Stimulated activated CD8-positive, alpha-beta memory T cell treated with anti-CD3 and anti-CD28 coated beads, Interleukin-4, amount 100 ng/mL, for 1 hour (primary cell): ENCODE data around the gene ZBTB46.

Source experiments
- DNase-seq, 2 donors: peaks; one replicate each; pipeline ENCODE4 v3.0.0-alpha.2; 2020; ENCODE audit warnings: low read depth in 2 of 2, low spot score in 1 of 2

The ZBTB46 gene

DNA sequence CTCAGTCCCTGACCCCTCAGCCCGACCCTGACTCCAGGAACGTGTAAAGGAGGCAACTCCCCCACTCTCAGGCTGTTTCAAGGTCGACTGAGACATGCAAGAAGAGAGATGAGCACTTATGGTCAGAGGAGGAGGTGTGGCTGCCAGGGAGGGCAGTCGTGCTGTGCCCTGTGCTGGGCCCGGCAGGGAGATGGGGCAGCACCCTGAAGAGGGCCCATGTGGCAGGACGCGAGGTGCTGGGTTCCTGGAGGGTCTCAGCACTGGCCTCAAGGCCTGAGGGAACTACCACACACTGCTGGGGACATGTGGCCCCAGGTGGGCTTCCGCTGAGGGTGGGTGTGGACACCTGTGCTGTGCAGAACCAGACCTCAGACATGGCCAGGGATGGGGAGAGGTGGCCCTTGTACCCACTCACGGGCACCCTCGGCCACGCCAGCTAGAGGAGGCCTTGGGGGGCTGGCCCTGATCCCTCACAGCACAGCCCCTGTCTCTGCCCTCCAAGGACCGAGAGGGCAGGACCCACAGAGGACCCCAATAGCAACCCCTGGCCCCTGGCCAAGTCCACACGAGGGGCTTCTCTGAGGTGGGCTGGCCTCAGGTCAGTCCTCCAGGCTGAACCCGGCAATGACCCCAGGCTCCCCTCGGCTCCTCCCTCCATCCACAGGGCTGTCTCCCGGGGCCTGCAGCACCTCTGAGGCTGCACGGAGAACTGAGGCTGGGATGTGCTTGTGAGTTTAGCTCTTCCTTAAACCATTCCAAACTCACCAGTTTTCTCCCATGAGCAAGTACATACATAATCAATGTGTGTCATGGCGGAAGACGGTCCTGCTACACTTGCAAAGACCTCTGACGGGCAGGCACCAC lies 82.8 kb downstream of the ZBTB46 start:
- DNase-seq = no peak

DNA sequence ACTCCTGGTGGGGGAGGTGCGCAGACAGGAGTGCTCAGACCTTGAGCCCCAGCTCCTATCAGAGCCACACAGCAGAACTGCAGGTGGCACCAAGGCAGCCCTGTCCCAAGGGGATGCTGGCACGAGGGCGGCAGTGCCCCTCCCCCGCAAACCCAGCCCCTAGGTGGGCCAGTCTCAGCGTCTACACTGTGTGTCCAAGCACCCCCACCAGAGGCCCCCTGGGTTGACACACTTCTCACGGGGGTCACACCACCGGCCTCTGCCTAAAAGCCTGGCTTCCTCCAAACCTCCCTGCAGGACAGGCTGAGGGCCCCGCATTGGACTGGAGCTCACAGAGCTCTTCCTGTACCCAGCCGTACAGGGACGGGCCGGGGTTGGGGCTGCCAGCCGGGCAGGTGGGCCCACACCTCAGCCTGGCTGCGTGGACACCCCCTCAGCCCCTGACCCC lies 83.4 kb downstream of the ZBTB46 start:
- no peak for DNase-seq

DNA sequence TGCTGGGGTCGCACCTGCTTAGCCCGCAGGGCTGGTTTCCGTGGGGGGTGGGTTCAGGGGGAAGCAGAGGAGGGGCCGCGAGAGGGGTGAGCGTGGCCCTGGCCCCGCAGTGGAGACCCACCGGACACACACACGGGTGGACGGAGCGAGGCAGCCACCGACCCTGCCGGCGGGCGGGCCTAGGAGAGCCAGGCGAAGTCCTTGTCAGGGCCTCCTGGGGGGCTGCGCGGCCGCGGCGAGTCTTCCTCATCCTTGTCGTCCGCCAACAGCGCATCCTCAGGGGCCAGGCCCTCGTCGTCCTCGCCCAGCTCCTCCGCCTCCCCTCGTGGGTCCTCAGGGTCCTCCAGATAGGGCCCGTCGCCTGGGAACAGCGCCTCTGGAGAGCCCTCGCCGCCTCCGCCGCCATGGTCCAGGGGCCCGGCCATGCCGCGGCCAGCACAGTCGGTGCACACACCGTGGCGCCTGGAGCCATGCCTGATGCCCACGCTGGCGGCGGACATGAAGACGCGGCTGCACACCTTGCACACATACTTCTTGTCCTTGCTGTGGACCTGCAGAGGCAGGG lies 84.2 kb downstream of the ZBTB46 start:
- DNase-seq = no peak

DNA sequence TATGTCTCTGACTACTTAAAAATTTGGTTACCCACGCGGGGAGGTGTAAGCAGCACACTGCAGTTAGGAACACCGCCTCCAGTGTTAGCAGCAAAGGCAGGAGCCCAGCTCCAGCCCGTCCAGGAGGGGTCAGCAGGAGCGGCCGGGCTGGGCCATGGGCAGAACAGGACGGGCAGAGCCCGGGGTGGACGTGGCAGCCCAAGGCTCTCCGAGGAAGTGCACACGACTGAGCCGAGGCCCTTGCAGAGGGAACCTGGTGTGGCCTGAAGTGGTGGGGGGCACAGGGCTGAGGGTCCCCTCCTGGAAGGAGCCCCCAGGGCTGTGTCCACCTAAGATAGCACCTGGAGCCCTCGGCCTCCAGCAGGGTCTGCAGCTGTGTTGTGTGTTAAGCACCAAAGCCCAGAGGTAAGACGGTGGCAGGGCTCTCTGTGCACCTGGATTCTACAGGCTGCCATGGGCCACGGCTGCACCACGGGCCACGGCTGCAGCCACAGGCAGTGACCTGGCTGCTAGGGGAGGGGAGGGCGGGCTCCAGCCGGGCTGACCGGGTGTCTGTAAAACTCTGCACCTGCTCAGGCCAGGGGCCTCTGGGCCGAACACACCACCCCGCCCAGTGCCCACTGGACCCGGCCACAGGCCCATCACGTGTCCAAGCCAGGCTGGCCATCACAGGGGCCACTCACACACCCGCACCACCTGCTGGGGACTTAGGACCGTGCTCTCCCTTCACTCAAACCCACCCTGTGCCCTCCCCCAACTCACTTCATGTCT lies 84.9 kb downstream of the ZBTB46 start:
- DNase-seq = no peak

DNA sequence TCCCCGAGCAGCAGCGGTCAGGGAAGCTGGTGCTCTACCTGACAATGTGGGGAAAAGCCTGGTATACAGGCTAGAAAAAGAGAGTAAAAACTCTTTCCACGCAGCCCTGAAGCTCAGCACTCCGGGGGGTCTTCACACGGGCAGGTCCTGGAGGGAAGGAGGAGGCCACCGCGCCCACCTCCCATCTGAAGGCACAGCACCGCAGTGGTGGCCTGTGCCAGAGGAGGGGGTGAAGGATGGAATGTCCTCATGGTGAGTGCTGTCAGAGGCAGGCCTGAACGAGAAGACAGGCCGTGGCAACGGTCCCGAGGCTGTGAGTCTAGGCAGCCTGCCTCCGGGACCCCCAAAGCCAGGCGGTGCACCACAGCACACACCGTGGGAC lies 85.6 kb downstream of the ZBTB46 start:
- DNase-seq = no peak

DNA sequence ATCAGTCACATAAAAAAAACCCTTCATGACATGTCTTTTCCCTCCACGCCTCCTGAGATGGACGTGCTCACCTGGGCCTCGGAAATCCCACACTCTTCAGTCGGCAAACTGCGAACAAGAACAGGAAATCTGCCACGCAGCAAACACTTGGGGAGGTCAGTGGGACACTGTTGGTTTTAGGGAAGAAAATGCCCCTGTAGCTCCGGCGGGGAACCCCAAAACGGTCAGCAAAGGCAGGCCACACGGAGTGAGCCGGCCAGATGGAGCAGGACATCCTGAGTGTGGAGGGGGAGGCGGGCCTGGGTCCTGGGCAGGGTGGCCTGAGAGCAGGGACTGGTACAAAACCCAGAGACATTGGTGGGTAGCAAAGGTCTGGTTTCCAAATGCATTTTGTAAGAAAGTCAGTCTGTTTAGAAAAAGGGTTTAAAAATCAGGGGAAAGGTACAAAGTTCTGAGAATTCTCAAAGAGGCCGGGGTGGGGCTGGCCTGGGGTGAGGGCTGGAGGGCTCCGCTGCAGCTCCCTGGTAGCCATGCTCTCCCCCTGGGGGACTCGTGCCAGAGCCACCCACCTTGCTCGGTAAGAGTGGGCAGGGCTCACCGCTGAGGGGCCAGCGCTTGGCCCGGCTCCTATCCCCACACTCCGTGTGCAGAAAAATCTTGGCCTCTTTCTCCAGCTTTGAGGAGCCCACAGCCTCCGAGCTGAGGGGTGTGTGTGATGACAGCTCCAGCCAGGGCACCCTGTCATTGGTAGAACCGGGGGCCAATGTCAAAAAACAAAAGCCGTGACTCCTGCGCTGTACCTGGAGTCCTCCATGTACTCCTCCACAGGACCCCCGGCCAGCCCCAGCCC lies 86.3 kb downstream of the ZBTB46 start:
- no peak for DNase-seq

DNA sequence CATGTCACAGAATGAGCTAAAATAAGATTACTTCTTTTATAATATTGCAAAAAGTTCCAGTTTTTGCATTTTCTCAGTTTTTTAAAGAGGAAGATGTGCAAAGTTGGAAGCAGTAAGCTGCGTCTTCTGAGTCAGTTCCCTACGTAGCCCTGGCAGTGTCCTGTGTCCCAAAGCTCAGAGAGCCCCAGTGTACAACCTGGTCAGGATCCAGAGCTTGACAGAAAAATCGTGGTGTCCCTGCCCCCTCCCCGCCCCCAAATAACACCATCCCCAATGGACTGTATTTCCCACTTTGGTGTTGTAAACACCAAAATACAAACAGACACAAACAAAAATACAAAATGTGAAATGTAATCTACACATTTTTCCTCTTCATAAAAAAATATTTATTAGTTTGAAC lies 86.9 kb downstream of the ZBTB46 start:
- DNase-seq = no peak

DNA sequence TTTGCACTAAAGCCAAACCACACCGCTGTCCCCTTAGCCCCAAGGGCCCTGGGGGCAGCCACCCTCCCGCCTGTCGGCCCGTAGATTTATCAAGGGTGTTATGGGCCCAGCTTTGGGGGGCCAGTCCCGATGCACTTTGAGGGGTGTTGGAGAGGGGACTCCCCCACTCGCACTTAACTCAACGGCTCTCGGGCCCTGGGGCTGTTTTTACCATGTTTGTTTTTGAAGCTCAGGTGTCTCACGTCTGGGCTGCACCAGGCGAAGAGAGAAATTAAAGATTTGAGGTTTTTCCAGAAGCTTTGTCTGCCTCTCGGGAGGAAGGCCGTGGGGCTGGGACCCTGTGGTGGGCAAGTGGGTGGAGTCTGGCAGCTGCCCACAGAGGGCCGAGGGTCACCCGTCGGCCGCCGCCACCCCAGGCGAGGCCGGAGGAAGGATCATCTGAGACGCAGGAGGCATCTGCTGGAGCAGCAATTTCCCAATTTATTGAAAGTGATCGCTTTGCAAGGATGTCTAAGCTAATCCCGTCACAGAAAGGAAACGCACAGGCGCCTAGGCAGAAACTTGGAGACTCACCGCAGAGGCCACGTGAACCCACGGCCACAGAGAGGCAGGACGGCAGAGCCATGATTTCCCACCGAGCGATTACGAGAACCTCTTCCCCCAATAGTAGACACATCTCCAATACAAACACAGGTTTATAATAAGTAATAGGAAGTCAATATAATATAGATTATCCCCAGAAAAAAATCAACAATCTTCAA lies 87.7 kb downstream of the ZBTB46 start:
- DNase-seq = no peak

DNA sequence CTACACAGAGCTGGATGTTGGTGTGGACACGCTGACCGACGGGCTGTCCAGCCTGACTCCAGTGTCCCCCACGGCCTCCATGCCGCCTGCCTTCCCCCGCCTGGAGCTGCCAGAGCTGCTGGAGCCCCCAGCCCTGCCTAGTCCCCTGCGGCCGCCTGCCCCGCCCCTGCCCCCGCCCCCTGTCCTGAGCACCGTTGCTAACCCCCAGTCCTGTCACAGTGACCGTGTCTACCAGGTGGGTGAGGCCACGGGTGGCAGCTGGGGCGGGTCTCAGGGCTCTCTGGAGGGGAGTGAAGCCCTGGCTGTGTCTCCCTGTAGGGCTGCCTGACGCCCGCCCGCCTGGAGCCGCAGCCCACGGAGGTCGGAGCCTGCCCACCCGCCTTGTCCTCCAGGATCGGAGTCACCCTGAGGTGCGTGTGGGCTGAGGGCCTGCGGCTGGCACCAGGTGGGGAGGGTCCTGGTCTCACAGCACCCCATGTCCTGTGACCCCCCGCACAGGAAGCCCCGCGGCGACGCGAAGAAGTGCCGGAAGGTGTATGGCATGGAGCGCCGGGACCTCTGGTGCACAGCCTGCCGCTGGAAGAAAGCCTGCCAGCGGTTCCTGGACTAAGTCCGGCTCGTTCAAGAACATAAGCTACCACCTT lies 88.6 kb downstream of the ZBTB46 start:
- no peak for DNase-seq

DNA sequence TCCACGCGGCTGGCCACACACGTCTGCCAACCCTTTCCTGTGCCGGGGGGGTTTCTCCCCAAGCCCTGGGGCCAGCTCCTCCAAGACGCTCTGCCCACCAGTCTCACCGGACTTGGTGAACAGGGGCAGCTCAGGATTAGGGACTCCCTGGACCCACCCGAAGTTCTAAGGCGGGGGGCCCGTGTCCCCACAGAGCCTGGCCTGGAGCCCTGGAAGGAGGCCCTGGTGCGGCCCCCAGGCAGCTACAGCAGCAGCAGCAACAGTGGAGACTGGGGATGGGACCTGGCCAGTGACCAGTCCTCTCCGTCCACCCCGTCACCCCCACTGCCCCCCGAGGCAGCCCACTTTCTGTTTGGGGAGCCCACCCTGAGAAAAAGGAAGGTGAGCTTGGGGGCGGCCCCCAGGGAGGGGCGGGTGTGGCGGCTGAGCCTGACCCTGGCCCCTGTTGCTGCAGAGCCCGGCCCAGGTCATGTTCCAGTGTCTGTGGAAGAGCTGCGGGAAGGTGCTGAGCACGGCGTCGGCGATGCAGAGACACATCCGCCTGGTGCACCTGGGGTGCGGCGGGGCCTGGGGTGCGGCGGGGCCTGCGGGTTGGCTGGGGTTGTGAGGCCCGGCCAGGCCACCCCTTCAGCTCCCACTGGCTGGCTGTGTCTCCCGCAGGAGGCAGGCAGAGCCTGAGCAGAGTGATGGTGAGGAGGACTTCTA lies 89.2 kb downstream of the ZBTB46 start:
- DNase-seq = no peak

DNA sequence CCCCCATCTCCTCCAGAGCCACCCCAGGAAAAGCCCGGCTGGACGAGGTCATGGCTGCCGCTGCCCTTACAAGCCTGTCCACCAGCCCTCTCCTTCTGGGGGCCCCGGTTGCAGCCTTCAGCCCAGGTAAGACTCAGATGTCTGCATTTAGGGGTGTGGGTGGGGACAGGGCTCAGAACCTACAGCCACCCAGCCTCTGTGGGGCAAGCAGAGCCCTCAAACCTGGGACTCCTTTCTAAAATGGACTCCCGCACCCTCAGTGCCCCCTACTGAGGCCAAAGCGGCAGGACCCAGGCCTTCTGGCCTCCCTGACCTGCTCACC lies 89.7 kb downstream of the ZBTB46 start:
- no peak for DNase-seq

DNA sequence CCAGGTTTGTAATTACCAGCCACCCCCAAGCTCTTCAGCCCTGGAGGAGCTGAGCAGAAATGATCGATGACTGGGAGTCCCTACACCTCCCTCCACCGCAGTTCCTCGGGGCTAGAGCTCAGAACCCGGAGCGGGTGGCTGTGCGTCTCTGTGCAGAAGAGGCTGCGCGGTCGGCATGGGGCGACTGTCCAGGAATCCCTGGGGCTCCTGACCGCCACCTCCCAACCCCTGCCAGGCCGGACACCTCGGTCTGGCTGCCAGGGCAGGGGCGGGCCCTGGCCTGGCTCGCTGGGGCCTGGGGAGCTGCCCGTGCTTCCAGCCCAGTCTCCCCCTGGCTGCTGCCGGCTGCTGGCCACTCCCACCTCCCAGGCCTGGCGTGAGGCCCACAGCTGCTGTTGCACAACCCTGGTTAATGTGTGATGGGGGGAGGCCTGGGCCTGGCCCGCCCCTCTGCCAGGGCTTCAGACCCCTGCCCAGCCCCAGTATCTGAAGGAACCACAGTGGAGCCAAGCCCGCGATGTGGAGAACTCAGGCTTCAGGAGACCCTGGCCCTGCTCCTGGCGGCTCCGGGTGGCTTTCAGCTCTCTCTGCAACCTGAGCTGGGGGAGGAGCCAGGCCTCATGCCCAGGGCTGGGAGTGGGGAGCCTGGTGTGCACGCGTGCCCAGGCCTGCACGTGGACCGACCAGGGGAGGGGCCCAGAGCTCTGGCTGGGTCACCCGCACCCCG lies 90.3 kb downstream of the ZBTB46 start:
- no peak for DNase-seq

DNA sequence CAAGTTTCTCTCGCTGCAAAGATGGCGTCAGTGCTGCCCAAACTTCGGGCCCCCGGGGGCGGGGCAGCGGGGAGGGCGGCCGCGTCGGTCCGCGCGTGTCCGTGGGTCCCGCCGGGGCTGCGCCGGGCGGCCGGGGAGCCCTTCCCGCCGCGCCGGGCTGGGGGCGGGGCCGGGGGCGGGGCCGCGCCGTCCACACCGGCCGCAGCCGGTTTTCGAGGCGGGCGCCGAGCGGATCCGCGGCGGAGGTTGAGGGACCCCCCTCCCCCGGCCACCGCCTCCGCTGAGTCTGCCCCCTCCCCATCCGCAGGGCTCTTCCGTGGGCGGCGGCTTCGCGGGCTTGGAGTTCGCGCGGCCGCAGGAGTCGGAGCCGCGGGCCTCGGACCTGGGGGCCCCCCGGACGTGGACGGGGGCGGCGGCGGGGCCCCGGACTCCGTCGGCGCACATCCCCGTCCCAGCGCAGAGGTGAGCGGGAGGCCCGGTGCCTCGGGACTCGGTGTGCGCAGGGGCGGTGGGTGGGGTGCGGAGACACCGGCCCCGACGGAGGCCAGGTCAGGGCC lies 90.9 kb downstream of the ZBTB46 start:
- DNase-seq = no peak

DNA sequence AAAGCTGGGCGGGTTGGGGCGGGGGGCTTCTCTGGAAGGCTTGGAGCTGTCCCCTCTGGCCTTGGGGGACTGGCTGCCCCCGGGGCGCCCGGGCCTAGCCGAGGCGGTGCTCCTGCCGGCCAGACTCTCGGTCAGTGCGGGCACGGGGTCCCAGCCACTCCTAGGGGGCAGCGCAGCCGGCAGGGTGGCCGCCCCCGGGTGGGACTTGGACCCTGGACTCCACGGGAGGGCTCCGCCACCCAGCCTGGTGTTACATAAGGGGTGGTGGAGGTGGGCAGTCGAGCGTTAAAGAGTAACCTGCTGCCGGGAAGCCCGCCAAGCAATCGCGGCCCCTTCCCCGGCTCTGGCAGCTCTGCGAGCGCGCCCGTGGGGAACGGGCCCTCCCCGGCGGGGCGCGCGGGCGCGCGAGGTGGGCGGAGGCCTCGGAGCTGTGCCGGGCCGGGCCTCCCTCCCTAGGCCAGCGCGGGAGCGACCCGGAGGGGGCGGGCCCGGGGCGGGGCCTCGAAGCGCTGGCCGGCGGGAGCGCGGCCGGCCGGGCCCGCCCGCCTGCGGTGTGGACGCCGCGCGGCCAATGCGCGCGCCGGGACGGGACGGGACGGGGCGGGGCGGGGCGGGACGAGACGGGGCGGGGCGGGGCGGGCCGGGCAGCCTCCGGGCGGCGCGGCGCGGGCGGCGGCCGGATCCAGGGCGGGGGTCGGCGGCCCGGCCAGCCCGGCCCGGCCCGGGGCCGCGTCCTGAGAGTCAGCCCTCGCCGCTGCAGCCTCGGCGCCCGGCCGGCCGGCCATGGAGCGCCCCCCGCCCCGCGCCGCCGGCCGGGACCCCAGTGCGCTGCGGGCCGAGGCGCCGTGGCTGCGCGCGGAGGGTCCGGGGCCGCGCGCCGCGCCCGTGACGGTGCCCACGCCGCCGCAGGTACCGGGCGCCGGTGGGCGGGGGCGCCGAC lies 91.7 kb downstream of the ZBTB46 start, which contains the start of gene SLC2A4RG:
TSS of gene SLC2A4RG (plus strand) at position 647 of the 940 bp plus-strand sequence. CDS start at position 784, 137 bp downstream.
- DNase-seq = no peak

DNA sequence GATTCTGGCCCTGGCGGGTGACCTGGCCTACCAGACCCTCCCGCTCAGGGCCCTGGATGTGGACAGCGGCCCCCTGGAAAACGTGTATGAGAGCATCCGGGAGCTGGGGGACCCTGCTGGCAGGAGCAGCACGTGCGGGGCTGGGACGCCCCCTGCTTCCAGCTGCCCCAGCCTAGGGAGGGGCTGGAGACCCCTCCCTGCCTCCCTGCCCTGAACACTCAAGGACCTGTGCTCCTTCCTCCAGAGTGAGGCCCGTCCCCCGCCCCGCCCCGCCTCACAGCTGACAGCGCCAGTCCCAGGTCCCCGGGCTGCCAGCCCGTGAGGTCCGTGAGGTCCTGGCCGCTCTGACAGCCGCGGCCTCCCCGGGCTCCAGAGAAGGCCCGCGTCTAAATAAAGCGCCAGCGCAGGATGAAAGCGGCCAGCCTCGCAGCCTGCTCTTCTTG lies 92.4 kb downstream of the ZBTB46 start:
- DNase-seq = no peak

DNA sequence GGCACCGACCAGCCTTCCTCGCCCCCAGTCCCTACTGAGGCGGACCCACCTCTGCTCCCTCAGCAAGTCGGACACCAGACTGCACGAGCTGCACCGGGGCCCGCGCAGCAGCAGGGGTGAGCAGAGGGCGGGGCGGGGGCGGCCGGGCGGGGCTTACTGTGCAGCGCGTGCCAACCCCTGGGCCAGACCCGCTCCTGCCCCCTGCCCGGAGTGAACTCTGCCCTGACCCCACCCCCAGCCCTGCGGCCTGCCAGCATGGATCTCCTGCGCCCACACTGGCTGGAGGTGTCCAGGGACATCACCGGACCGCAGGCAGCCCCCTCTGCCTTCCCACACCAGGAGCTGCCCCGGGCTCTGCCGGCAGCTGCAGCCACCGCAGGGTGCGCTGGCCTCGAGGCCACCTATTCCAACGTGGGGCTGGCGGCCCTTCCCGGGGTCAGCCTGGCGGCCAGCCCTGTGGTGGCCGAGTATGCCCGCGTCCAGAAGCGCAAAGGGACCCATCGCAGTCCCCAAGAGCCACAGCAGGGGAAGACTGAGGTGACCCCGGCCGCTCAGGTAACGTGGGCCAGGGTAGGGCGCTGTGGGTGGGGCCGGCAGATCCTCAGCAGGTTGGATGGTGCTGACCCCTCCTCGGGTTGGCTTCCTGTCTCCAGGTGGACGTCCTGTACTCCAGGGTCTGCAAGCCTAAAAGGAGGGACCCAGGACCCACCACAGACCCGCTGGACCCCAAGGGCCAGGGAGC lies 92.9 kb downstream of the ZBTB46 start:
- no peak for DNase-seq

DNA sequence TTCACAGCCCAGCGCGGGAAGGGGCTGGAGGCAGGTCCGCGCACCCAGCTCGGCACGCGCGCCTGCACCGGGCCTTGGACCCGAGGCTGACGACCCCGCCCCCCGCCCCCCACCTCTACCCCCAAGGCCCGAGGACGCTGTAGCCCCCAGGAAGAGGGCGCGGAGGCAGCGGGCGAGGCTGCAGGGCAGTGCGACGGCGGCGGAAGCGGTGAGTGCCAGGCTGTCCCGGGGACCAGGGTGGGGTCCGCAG lies 93.4 kb downstream of the ZBTB46 start:
- no peak for DNase-seq
